ENCODE results near the gene NEMF.

NEMF gene

GRCh38 chr14:49769581-49770211 lies 82.9 kb downstream of the NEMF start:
- no peak overlapping the region for H3K4me3 ChIP-seq (ENCODE audit: low read depth, low read length)
- no peak for TF ChIP-seq CTCF (IDR thresholded peaks at IDR 0.05; ENCODE audit: borderline replicate concordance, insufficient read depth, low read depth, low read length)

DNA sequence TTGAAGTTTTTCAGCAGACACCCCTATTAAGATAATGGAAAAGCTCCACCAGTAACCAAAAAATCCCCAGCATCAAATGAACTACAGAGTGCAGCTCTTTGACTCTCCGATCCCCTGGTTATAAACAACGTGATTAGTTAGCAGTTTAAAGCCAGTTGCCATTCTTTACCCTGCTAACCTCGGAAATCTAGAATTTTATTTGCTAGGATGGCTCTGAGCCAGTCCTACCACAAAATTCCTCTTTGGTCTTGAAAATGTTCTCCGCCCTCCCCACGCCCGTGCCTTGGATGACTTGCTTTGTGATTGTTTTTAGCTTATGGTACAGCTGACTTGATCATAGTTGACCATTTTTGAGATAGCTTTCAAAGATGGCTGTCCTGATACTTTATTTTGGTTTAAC lies 83.4 kb downstream of the NEMF start:
- no peak for TF ChIP-seq CTCF (IDR thresholded peaks at IDR 0.05; ENCODE audit: borderline replicate concordance, insufficient read depth, low read depth, low read length)
- H3K4me3 ChIP-seq (ENCODE audit: low read depth, low read length), result peak overlapping the region; percentile 89

GRCh38 chr14:49768301-49769121 lies 84.1 kb downstream of the NEMF start:
- no peak for TF ChIP-seq CTCF (IDR thresholded peaks at IDR 0.05; ENCODE audit: borderline replicate concordance, insufficient read depth, low read depth, low read length)
- H3K4me3 ChIP-seq (ENCODE audit: low read depth, low read length), result peak overlapping the region; percentile 89

- 0 out of 2 replicates have a peak, but pooled peaks have one; percentile 3 for TF ChIP-seq CTCF (IDR thresholded peaks at IDR 0.05; ENCODE audit: borderline replicate concordance, insufficient read depth, low read depth, low read length)
- H3K4me3 ChIP-seq (ENCODE audit: low read depth, low read length), result peak within 1 kb of the TSS; percentile 89
Measured at GRCh38 chr14:49767571-49768300, 84.9 kb downstream of the NEMF start, which contains the start of gene KLHDC2. Gene KLHDC2 (plus strand): TSS chr14:49768153. CDS start chr14:49768469, 316 bp downstream.

GRCh38 chr14:49767270-49767570 lies 85.4 kb downstream of the NEMF start:
- TF ChIP-seq CTCF (IDR thresholded peaks at IDR 0.05; ENCODE audit: borderline replicate concordance, insufficient read depth, low read depth, low read length), result no peak
- H3K4me3 ChIP-seq (ENCODE audit: low read depth, low read length), result peak overlapping the region; percentile 54

DNA sequence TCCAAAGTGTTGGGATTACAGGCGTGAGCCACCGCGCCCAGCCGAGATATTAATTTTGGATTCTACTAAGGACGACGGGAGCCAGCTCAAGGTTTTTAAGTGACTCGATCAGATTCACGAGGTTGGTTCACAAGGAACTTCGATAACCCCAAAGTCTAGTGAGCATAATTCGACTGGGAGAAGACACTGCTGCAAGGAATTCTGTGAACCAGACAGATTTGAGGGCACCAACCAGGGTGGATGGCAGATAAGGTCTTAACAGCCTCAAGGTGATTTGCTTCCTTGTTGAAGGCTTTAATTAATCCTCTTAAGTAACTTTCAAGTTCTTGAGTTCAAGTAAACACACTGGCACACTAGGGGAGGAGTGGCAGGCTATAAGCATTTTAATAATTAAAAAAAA lies 85.7 kb downstream of the NEMF start:
- H3K4me3 ChIP-seq (ENCODE audit: low read depth, low read length), result no peak overlapping the region
- TF ChIP-seq CTCF (IDR thresholded peaks at IDR 0.05; ENCODE audit: borderline replicate concordance, insufficient read depth, low read depth, low read length), result no peak
